PC-9 (cell line): ENCODE results near the gene PIAS3.
"Not testable (repeated sequence)": the region's sequence is repeated elsewhere in the genome, so short reads cannot be mapped to it uniquely, and the experiment has no call there.

Experiments used
- EZH2 ChIP-seq: fragments of 200-600 bp; sonication (generic); IDR thresholded peaks from 2 replicates; pipeline ENCODE4 v1.8.0; 2017; ENCODE audit warnings: antibody characterized with exemption, low read depth
- TF ChIP-seq, protein P1 (sequence below): fragments of 200-600 bp; sonication (generic); conservative IDR thresholded peaks from 2 replicates; pipeline ENCODE4 v1.6.1; 2017; ENCODE audit warnings: mixed run types, antibody characterized with exemption, mild to moderate bottlenecking, moderate library complexity

- TF ChIP-seq, protein P1, sequence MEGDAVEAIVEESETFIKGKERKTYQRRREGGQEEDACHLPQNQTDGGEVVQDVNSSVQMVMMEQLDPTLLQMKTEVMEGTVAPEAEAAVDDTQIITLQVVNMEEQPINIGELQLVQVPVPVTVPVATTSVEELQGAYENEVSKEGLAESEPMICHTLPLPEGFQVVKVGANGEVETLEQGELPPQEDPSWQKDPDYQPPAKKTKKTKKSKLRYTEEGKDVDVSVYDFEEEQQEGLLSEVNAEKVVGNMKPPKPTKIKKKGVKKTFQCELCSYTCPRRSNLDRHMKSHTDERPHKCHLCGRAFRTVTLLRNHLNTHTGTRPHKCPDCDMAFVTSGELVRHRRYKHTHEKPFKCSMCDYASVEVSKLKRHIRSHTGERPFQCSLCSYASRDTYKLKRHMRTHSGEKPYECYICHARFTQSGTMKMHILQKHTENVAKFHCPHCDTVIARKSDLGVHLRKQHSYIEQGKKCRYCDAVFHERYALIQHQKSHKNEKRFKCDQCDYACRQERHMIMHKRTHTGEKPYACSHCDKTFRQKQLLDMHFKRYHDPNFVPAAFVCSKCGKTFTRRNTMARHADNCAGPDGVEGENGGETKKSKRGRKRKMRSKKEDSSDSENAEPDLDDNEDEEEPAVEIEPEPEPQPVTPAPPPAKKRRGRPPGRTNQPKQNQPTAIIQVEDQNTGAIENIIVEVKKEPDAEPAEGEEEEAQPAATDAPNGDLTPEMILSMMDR: not testable (repeated sequence)
- TF ChIP-seq EZH2: not testable (repeated sequence)
Observed at GRCh38 chr1:145812977-145813810, 45.7 kb downstream of the PIAS3 start.
